HG03175 (cell line): ENCODE measurements around the gene FAHD2A.
"Not testable (repeated sequence)": the region's sequence is repeated elsewhere in the genome, so short reads cannot be mapped to it uniquely, and the experiment has no call there.

Experiments
- ATAC-seq: cut with Tn5 transposase; IDR thresholded peaks from one replicate; pipeline ENCODE4 v1.9.1; 2021; ENCODE audit warnings: mild to moderate bottlenecking, moderate library complexity; ENCODE audit not compliant: unreplicated experiment

FAHD2A gene

DNA sequence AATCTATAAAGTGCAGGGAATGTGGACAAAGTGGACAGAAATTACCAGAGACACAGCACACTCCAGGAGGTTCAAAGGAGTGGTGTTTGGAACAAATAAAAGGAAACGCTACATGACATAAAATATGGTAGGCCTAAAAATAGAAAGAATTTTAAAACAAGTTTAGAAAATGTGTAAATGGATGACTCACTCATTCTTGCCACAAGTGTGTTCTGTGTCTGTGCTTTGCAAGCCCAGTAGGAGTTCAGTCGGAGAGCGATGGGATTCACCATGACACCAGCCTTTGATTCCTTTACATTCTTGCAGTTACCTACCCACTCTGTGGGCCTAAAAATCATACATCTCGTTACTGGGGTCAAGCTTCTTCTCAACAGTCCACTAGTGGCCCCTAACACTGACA lies 30.9 kb downstream of the FAHD2A start:
- ATAC-seq, result not testable (repeated sequence)

DNA sequence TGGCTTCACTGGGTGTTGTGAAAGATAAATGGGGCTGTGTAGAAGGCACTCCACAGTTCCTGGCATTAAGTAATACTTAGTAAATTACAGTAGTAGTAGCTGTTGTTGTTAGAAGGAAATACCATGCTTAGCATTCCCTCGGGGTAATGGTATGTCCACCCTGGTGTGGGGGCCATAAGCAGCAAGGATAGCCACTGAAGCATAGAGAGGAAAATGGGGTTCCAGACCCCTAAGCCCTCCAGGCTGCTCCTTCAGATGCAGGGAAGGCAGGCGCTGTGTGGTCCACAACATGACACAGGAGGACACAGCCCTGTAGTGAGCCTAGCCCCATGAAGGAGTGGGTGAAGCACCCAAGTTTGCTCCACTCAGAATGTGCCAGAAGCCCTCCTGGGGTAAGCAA lies 31.5 kb downstream of the FAHD2A start:
- not testable (repeated sequence) for ATAC-seq

DNA sequence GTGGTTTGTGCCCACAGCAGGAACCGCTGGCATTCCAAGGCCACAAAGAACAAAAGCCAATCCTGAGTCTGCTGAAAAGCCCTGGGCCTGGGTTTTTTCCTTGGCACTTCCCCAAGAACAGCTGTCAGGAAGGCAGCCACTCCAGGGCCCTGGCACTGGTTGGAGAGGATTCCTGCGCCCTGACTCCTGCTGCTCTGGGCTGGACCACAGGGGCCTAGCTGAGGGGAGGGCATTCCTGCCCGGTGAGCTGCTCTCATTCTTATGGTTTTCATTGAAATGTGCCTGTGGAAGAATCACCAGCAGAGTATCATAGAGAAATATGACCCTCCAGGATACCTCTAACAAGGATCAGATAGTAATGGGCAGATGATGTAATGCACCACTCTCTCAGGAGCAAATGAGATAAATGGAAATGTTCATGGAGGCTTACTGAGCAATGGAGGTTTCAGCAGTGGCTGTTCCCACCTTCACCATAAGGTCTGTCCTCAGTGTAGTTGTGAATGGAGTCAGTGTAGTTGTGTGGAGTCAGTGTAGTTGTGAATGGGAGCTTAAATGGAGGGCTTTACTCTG lies 32.1 kb downstream of the FAHD2A start:
- ATAC-seq, result not testable (repeated sequence)

DNA sequence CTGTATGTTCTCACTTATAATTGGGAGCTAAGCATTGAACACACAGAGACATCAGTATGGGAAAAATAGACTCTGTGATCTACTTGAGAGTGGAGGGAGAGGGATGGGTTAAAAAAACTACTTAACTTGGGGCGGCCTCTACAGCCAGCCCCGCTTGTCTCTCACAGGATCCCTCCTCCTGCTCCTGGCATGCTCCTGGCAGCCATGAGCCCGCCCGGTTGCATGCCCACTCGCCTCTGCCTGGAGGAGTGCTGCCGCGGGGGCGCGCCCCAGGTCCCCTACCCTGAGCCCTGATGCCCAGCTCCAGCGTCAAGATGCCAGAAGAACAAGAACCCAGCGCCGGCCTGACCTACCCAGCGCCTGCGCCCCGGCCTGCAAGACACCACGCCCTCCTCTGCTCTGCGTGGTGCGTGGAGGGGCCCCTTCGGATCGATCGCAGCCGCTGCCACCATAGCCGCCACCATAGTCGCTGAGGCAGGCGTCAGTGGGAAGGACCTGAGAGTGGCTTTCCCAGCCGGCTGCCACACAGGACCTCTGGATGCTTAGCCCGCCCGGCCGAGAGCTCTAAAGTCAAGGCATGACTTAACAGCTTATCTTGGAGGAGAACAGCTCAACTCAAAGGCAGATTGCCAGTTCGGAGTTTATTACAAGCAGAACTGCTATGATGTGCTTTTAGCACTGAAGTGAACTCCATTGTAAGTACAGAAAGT lies 32.8 kb downstream of the FAHD2A start:
- ATAC-seq, result not testable (repeated sequence)

DNA sequence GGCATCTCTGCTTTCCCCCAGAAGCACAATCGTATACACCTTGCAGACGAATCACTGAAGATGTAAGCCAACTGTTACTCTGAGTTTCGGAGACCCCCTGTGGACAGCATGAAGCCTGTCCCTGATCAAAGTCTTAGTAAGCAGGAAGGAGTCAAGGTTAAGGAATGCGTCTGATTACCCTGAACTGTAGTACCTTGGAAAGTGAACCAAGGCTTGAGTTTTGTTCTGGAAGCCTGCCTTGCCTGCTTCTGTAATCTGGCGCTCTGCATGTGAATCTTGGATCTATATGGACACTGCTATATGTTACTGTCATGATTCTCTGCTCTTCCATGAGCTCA lies 33.3 kb downstream of the FAHD2A start:
- ATAC-seq, result not testable (repeated sequence)

DNA sequence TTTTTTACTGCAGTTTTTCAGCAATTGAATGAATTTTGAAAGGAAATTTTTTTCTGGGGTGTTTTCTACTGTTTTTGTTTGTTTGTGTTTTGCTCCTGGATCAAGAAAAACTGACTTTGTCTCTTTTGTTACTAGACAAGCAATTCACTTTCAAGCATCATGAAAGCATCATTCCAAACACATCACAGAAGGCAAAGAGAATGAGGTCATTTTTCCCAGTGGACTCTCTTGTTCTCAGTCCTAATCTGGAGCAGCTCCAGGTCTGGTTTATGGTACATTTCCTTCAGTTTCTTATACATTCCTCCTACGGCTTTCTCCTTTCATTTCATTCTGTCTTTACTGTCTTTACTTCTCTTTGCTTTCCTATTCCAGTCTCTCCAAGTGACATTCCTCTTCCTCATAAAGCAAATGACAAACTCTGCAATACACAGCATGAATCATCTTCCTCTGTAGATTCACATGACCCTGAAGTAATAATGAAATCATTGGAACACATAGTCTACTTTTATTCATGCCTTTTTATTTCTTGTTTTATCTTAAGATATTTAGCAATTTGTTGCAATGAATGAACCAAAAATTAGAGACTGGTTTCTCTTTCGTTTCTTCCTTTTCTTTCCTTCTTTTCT lies 40.1 kb downstream of the FAHD2A start:
- not testable (repeated sequence) for ATAC-seq

DNA sequence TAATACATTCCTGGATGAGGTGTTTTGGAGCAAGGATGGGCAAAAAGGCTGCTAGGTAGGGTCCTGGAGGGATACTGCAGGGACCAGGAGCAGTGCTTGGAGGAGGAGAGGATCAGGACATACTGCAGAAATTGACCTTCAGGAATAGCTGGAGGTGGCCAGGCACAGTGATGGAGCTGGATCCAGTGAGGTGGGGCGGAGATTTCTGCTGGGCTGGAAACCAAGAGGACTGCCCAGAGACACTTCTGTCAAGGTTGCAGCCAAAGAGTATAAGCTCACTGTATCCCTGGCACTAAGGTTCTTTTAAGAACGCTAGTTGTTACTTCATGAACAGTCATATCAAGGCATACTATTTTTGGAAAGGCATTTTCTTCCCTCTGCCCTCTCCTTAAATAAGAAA lies 42.8 kb downstream of the FAHD2A start:
- not testable (repeated sequence) for ATAC-seq

DNA sequence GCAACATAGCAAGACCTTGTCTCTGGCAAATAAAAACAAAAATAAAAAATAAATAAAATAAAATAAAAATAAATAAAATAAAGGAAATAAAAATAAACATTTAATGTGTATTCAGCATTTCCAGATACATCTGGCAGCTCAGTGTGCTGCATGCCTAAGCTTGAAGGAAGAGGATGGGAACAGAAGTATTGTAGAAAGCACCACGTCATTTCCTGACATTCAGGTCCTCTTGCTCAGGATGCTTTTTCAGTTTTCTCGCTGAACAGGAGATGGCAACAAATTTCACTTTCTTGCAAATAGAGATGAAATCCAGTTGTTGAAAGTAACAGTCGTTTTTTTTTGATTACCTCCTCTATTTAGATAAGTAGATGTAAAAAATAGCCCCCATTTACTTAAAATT lies 60.8 kb downstream of the FAHD2A start:
- ATAC-seq, result not testable (repeated sequence)
